NCI-H748 treated with DMSO at 0.1 percent for 48 hours (cell line): ENCODE data around the gene CRB1.
A peak's percentile ranks its signal among the peaks of the same experiment; 100 is the strongest.
"Not testable (repeated sequence)": the region's sequence is repeated elsewhere in the genome, so short reads cannot be mapped to it uniquely, and the experiment has no call there.

Experiments
- DNase-seq: peaks from one replicate; lab custom pipeline; 2025; lab: John Stamatoyannopoulos, UW

CRB1 gene

DNA sequence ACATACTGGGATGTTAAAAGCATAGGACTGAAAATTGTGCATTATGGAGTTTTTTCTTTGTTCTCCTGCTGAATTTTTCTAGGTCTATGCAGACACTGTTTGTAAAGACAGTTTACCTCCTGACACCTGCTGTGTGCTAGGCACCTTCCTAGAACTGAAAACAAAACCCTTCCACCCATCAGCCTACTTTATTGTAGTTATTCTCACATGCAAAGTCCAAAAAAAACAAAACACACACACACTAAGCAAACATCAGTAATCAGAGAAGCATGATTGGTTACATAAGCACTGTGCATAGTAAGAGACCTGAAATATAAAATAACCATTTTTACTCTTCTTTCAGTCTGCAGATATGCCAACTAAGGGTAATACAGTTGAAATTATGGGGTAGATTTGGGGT lies 195.1 kb downstream of the CRB1 start:
- DNase-seq, result peak; percentile 61

DNA sequence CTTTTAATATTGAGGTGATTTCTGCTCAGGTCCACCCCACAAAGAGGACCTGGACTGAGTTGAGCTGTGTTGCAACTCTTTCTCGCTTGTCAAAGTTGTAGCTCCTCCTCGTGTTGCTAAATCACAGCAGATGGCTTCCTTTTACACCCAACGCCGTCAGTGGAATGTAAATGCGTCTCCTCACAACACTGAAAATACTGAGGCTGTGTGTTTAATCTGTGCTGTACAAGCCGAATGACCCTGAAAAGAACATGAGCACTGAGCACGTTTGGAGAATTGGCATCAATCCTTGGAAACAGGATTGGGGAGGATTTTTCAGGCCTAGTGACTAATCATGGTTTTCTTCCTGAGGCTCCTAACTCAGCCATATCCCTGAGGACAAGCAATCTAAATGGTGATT lies 196.0 kb downstream of the CRB1 start:
- DNase-seq, result no peak

DNA sequence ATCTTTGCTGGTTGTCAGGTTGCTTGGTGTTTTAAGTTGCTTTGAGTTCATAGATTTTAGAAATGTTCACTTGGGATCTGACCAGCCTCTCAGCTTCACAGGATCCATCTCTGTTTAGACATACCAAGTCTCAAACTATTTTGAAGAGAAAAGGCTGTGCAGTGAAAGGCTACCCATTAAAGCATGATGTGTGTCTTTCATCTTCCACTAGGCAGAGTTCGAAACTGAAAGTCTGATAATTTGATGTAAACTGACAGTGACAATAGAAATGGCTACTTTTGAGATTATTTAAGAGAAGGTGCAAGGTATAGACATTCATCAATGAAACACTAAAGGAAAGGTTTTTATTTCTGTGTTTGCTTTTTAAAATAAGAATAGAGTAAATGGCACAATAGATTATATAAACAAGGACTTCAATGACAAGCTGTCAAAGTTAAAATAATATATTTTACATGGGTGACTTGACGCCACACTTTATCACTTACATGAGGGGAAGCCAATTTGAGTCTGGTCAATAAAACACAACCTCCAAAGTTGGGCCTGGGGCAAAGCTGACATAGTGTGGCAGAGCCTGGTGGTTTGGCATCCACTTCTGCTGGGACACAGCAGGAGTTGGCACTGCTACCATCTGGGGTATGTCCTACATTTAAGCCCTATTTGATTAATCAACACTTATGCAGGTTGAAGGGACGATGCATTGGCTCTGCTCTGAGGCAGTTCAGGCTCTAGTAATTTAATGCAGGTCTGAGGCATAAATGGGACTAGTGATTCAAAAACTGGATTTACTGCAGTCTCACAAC lies 197.7 kb downstream of the CRB1 start:
- no peak for DNase-seq

DNA sequence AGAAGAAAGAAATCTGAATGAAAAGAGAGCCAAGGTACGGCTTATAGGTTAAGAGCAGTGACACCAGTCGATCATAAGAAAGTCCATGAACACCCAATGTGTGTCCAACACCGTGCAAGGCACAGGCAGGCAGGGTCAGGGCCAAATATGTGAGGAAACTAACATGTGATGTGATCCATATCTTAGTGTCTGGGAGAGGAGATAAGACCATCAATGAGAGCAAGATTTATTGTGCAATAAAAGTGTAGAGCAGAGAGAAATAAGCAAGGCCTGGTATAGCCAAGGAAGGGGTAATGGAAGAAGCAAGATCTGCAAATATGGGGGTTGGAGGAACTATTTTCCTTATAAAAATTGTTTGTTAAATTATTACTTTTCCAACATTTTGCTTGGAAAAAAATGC lies 198.8 kb downstream of the CRB1 start:
- DNase-seq, result no peak

DNA sequence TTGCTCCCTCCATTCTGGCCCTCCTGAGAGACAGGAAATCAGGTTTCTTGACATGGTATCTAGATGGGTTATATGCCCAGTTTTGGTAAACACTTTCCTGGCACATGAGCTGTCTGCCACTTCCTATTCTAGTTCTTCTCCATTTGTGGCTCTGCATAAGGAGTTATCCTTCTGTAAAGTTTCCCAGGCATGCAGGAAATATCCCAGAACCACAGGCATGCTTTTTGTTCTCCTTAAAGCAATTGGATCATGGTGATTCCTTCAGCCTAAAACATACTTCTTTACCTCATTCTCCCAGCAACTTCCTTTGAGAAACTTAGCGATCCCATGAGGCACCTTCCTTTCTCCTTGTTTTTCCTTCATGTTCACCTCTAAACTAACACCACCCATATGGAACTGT lies 199.8 kb downstream of the CRB1 start:
- DNase-seq, result no peak

DNA sequence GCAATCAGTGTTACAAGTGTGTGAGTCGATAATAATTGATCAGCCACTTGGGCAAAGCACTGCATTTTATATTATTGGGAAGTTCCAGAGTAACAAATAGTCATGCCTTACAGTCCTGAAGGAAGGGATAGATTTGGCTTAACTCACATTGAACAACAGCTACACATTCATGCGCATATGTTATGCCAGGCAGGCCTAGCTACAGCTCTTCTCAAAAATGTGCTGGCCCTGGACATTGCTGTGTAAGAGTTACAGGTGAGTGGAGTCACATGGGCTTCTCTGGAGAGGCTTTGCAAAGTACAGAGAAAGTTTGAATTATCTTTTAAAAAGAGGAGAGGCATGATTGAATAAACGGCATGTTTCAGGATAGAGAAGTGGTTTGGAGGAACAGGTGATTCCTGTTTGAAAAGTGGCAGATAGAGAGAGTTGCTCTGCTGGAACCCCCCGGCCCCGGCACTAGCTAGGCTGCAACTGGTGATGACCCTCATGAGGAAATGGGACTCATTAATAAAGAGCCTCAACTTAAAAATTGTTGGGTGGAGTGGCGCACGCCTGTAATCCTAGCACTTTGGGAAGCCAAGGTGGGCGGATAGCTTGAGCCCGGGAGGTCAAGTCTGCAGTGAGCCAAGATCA lies 200.6 kb downstream of the CRB1 start:
- DNase-seq, result no peak

DNA sequence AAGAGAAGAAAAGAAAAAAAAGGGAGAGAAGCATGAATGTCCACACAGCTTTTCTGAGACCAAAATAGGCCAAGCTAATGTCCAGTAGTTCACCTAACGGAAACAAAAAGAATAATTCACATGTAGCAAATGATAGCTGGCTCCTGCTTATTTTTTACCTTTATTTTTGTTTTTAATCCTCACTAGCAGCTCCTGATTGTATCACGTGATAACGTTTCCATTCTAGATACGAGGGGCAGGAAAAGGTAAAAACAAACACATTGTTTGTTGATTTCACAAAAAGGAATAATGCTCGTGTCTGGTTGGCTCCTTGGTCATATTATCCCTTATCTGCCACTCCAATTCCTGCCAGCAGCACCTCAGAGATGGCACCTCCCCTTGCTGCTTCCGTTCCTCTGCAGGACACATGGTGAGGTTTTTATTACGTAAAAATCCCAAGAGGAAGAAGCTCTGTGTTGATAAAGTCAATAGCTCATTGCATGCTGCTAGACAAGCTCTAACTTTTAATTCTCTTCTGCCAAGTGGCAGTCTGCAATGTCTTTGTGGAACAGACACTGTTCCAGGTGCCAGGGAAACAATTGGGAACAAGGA lies 201.7 kb downstream of the CRB1 start:
- no peak for DNase-seq

DNA sequence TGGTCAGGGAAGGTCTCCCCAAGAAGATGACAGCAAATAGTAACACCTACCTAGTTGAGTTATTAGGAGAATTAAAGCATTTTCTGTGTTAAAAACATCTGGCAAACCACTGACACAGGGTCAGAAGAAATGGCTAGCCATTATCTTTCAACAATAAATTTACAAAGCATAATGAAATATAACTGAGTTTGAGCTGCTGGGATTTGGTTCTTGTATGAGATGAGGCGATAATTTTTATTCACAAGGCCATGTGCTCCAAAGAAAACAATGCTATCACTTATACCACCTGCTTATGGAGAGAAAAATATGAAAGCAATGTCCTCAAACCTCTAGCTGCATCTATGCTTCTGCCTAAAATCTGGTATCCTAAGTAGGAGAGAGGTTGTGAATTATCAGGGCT lies 202.3 kb downstream of the CRB1 start:
- no peak for DNase-seq

DNA sequence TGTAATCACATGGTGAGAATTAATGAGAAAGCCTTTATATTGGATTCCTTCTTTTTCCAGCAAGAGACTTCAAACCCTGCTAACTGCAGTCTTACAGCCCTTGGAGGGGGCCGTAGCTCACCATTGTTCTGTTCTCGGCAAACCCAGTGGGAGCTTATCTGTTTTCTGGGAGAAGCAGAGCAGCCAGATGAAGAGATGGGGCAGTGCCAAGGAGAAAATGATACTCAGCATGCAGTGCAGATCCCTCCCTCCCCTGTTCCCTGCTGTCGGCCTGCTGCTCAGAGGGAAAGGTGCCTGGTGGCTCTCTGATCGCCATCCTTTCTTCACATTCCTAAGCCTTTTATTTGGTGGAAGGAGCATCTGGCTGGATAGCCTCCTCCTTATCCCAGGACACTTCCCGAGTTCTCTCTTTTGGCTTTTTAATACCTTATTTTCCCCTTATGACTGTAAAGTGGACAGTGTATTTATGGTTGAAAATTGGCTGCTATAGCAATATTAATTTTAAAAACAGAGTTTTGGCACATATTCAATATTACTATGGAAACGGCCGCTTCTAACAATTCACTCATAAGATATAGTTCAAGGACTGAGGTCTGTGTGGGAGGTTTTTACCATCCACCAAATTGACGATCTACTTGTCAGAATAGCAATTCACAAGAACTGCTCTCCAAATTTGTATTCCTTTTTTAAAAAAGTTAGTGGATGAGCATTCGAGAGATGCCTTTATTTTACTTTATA lies 203.4 kb downstream of the CRB1 start:
- no peak for DNase-seq

DNA sequence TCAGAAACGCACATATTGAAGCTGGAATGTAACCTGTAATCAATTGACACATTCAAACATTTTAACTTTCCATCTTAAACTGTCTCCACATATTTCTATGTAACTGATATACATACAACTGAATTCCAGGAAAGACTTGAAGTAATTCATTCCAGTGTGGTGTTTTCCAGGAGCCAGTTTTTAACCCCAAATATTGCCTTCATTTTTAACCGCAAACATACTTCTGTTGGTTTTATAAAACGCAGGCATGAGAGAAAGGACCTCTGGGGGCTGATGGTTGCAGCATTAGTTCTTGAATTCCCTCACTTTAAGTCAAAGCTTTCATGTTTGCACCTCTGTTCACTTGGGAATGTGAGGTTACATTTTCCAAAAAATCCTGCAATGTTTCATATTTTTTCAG lies 204.1 kb downstream of the CRB1 start:
- no peak for DNase-seq

DNA sequence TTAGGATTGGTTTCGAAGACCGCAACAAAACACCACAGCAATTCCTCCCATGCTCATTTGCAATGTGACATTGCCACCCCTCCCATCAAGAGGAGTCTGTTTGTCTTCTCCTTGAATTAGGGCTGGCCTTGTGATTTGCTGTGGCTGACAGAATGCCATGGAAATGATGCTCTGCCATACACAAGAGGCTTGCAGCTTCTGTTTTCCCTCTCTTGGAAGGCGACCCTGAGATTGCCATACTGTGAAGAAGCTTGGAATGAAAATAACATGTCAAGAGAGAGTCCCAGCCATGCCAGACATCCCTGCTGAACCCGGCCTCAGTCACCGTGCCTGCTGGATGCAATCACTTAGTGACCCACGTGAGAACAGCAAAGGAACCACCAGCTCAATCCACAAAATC lies 212.4 kb downstream of the CRB1 start:
- DNase-seq, result no peak

DNA sequence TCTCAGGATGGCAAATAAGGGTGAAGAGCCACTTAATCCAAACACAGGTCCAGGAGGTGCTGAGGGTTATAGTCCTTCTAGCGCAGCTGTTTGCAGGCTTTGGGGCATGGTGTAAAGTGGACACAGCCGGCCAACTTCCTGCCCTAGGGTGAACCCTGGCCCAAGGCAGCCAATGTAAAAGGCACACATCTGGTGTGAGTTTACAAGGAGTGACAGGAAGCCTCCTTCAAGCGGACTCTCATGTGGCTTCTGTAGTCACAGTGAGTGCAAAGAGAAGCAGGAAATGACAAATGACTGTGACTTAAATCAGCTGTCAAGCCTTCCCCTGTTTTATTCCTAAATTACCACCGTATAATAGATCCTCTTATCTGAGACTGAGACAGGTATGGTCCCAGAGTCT lies 213.0 kb downstream of the CRB1 start:
- no peak for DNase-seq

DNA sequence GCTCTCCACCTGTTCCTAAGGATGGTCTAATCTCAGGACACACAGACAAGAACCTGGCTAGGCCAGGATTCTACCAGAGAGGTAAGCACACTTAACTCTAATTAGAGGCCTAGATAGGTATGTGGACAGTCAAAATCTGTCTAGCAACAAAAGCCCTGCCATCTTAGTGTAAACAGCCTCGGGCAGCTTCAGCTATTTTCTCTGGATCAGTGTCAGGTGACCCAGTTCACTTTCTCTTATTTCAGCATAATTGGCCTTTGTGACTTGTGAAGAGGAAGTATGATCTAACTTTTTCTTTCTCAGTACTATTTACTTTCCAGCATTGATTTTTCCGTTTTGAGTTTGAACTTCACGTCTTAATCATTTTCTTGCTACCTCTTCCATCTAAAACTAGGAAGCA lies 217.7 kb downstream of the CRB1 start:
- DNase-seq, result no peak

DNA sequence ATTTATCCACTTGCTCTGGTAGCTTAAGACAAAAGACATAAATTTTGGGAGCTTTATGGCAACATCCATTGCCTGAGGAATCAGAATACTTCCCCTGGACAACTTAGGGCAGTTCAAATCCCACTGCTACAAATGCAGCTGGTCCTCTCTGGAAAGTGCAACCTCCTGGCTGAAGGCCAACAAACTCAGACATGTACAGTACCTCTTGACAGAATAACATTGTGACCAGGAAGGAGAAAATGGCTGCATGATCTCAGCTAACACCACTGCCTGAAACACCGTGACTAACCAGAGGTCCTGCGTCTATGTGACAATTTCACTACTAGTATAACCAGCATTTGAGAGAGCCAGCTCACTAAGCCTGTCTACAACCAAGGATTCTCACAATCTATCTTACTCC lies 218.9 kb downstream of the CRB1 start:
- no peak for DNase-seq

DNA sequence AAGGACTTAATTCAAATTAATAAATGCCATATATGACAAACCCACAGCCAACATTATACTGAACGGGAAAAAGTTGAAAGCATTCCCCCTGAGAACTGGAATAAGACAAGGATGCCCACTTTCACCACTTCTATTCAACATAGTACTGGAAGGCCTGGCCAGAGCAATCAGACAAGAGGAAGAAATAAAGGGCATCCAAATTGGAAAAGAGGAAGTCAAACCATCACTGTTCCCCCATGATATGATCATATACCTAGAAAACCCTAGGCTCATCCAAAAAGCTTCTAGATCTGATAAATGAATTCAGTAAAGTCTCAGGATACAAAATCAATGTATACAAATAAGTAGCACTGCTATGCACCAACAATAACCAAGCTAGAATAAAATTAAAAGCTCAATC lies 223.5 kb downstream of the CRB1 start:
- not testable (repeated sequence) for DNase-seq

DNA sequence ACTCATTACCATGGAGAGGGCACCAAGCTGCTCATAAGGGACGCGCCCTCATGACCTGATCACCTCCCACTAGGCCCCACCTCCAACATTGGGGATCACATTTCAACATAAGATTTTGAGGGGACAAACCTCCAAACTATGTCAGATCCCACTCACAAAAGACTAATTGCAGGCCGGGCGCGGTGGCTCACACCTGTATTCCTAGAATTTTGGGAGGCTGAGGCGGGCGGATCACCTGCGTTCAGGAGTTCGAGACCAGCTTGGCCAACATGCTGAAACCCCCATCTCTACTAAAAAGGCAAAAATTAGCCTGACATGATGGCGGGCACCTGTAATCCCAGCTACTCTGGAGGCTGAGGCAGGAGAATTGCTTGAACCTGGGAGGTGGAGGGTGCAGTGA lies 228.7 kb downstream of the CRB1 start:
- no peak for DNase-seq

DNA sequence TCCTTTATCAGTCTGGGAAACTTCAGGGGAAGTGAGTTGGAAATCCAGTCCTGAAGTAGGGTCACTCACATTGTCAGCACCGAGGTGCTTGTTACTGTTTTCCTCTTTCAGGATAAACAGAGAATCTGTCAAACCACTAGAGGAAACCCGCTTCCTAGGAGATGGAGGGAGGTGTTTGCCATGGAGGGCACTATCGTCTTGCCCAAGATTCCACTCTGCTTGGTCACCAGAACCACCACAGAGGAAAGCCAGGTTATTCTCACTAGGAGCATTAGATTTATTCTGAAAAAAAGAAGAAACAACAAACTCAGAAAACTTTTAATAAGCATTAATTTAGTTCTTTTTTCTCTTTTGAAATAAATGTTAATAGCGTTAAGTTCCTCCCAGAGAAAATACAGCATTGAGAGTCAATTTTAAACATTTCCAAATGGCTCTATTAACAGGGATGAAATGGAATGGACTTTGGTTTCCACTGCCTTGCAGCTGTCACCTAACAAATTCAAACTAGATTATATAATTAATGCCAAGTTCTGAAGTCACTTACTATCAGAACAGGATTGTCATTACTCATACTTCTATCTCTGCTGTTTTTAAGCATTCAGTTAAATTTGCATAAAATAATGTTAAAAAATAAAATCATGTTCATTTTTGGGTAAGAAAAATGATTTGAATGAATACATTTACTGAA lies 242.8 kb downstream of the CRB1 start:
- no peak for DNase-seq

DNA sequence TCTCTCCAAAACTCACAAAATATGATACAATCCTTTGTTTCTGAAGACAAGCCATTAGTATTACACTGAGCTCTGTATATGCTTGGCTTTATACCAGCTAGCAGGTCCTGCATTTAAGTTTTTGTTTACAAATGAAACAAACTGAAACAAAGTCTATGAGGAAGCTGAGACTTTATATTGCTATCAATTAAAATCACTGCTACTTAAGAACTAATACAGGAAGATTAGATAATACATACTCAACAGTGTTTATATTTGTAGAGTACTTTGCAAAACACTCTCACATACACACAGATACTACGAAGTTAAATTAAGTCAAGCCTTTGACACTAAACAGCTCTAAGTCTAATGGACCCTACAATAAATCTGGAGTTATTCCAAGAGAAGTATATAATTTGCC lies 247.4 kb downstream of the CRB1 start:
- DNase-seq, result no peak

DNA sequence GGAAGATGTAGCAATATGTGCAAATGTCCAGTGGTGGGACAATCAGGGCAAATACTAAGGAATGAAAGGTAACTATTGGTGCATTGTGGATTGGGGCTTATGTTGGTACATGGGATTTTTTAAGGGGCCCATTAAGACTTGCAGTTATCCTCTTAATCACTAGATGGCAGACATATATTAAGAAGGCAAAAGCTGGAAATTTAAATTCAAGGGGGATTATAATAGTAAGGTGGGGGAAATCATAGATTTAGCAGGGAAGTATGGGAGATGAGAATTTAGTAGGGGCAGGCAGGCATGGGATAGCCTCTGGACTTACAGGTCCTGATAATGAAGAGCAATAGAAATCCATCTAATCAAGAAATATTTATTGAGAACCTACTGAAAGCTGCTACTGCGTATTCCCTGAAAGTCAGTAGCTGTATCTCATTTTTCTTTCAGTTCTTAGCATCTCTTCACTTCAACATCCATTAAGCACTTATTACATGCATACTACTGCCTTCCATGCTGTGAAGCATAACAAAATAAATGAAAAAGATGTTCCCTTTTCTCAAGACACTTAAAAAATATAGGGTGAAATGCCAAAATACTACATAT lies 251.8 kb downstream of the CRB1 start:
- no peak for DNase-seq

DNA sequence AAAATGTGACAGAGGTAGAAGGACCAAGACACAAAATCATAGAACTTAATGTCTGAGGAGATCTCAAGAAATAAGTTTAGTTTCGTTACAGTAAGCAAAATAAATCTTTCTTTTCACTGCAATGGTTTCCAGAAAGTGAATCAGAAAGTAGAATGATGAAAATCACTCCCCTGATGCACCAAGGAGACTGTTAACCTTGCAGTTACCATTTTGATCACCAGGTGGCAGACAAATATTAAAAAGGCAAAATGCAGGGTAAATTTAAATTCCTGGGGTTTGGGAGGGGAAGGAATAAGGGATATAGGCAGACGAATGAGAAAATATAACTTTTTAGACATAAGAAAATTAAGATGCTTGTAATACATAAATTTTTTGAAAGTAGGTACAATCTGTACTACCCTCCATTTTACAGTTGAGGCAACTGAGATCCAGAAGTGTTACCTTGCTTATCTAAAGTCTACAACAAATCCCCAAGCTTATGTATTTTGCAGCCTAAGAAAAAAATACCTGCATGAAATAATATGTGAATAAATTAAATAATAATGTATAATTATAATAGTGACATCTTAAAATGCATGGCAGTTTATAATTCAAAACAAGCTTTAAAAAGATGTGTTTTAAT lies 253.2 kb downstream of the CRB1 start:
- DNase-seq, result no peak

DNA sequence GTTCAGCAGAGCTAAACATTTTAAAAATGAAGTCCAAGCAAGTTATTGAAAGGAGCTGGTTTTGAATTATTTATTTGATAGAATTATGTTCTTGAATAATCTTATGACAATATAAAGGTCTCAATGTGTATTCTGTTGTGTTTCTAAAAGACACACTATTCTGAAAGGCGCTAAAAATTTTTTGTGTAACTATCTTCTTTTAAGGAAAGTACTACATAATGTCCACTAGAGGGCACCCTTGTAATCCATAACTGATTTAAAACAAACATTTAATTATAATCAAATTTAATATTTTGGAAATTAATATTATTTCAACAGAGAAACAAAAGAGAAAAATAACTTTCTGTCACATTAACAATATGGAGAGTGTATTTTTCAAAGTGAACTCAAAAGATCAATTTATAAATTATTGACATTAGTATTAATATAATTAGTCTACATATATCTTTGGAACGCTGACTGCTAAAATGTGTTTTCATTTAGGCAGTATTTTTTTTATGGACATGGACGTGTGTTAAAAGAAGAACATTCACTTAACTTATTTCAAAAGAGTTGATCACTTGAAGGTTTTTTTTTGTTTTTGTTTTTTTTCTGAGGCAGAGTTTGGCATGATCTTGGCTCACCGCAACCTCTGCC lies 258.8 kb downstream of the CRB1 start:
- peak; percentile 20 for DNase-seq
